GM12878 (cell line): Measurements from ENCODE around the gene CCDC63. TPM values are rescaled to one million over a fixed set of nuclear protein-coding genes. Genes with fewer than 3 reads are reported as not detected.

Source experiments
- BCL11A ChIP-seq: IDR thresholded peaks from 2 replicates; pipeline ENCODE4 v1.6.1; 2011; ENCODE audit warnings: low read depth, low read length
- CBFB ChIP-seq: IDR thresholded peaks from 2 replicates; pipeline ENCODE4 v1.6.1; 2016; ENCODE audit warnings: antibody characterized with exemption, low read depth
- CBX5 ChIP-seq: sonication (generic); IDR thresholded peaks from 2 replicates; pipeline ENCODE4 v1.6.1; 2016; ENCODE audit warnings: low read depth, moderate library complexity, mild to moderate bottlenecking, inconsistent platforms
- CHD4 ChIP-seq: fragments of 200-600 bp; sonication (generic); IDR thresholded peaks from 2 replicates; pipeline ENCODE4 v1.6.1; 2016; ENCODE audit warnings: mild to moderate bottlenecking
- CREM ChIP-seq: IDR thresholded peaks from 2 replicates; pipeline ENCODE4 v1.6.1; 2014; ENCODE audit warnings: antibody characterized with exemption, low read depth
- EGR1 ChIP-seq, 2 experiments: IDR thresholded peaks; 1 replicate in 1 of 2; 2 replicates in 1 of 2; pipeline ENCODE4 v1.6.1; 2011 to 2012; ENCODE audit warnings: low read depth in 2 of 2, low read length in 2 of 2, borderline replicate concordance in 1 of 2, mild to moderate bottlenecking in 1 of 2, moderate library complexity in 1 of 2
- ETV6 ChIP-seq, 2 experiments: fragments of 450-650 bp in 1 of 2; IDR thresholded peaks in 1 of 2; conservative IDR thresholded peaks in 1 of 2; 2 replicates each; pipeline ENCODE4 v1.6.1; 2014; ENCODE audit warnings: antibody characterized with exemption in 1 of 2, borderline replicate concordance in 1 of 2, low read depth in 1 of 2, mild to moderate bottlenecking in 1 of 2, moderate library complexity in 1 of 2
- FOXK2 ChIP-seq: fragments of 450-650 bp; IDR thresholded peaks from 2 replicates; pipeline ENCODE4 v1.6.1; 2017; ENCODE audit warnings: mild to moderate bottlenecking, moderate library complexity
- IRF4 ChIP-seq: IDR thresholded peaks from 2 replicates; pipeline ENCODE4 v1.6.1; 2011; ENCODE audit warnings: low read depth, low read length
- JUNB ChIP-seq: IDR thresholded peaks from 2 replicates; pipeline ENCODE4 v1.6.1; 2016; ENCODE audit warnings: antibody characterized with exemption, mild to moderate bottlenecking
- JUND ChIP-seq: IDR thresholded peaks from 2 replicates; pipeline ENCODE4 v1.6.1; 2012; ENCODE audit warnings: low read depth, mild to moderate bottlenecking, low read length, improper control_type of control experiment, moderate library complexity
- KDM1A ChIP-seq: fragments of 200-600 bp; sonication (generic); IDR thresholded peaks from 2 replicates; pipeline ENCODE4 v1.6.1; 2016; ENCODE audit warnings: borderline replicate concordance
- LARP7 ChIP-seq: fragments of 450-650 bp; IDR thresholded peaks from 2 replicates; pipeline ENCODE4 v1.6.1; 2017; ENCODE audit warnings: mild to moderate bottlenecking
- NFIC ChIP-seq: IDR thresholded peaks from 2 replicates; pipeline ENCODE4 v1.6.1; 2012; ENCODE audit warnings: low read depth, mild to moderate bottlenecking, inconsistent platforms, low read length, moderate library complexity
- PAX8 ChIP-seq: fragments of 450-650 bp; IDR thresholded peaks from 2 replicates; pipeline ENCODE4 v1.6.1; 2017; ENCODE audit warnings: mild to moderate bottlenecking, moderate library complexity
- POU2F2 ChIP-seq: IDR thresholded peaks from 3 replicates; pipeline ENCODE4 v1.6.1; 2011; ENCODE audit warnings: low read depth, mild to moderate bottlenecking, low read length, borderline replicate concordance
- RB1 ChIP-seq: fragments of 450-650 bp; formaldehyde crosslinking; IDR thresholded peaks from 2 replicates; pipeline ENCODE4 v1.6.1; 2017; ENCODE audit warnings: mild to moderate bottlenecking, borderline replicate concordance
- RELA ChIP-seq: fragments of 450-650 bp; IDR thresholded peaks from 2 replicates; pipeline ENCODE4 v1.8.0; 2014; ENCODE audit warnings: borderline replicate concordance; ENCODE audit not compliant: partially characterized antibody
- SUZ12 ChIP-seq: fragments of 200-600 bp; sonication (generic); IDR thresholded peaks from one replicate; pipeline ENCODE4 v1.6.1; 2018; ENCODE audit warnings: antibody characterized with exemption, mild to moderate bottlenecking; ENCODE audit not compliant: unreplicated experiment
- ZBTB11 ChIP-seq: fragments of 450-650 bp; formaldehyde crosslinking; IDR thresholded peaks from 2 replicates; pipeline ENCODE4 v1.5.0; 2022; ENCODE audit warnings: mild to moderate bottlenecking, missing genetic modification characterization
- polyA plus RNA-seq, 11 experiments: library from polyadenylated mRNA; depleted of rRNA in 4 of 11; unstranded in 6 of 11; stranded (reverse) in 5 of 11; fragments of >200 nt; fragmentation: Nextera tagmentation in 4 of 11; fragmentation: Illumina TruSeq in 1 of 11; extraction: Ambion mirVana in 4 of 11; extraction: Trizol in 1 of 11; gene quantifications; 1 replicate in 1 of 11; 2 replicates in 10 of 11; pipeline versions ENCODE4 v1.2.1 to v1.2.3, GENCODE V29; 2011 to 2016; ENCODE audit warnings: inconsistent platforms in 2 of 11, missing spikeins in 2 of 11, low read depth in 1 of 11
- total RNA-seq, 4 experiments: library from RNA; depleted of rRNA in 3 of 4; stranded (reverse); fragments of >200 nt in 3 of 4; fragmentation: Illumina TruSeq in 1 of 4; extraction: Trizol in 1 of 4; gene quantifications; 2 replicates each; pipeline versions ENCODE4 v1.2.1 to v1.2.3, GENCODE V29; 2013 to 2021
- TF ChIP-seq, protein P1 (sequence below): IDR thresholded peaks from 2 replicates; pipeline ENCODE4 v1.6.1; 2011; ENCODE audit warnings: borderline replicate concordance, low read depth, mild to moderate bottlenecking, moderate library complexity, low read length; ENCODE audit not compliant: insufficient read depth, poor library complexity, severe bottlenecking
- TF ChIP-seq, protein P2 (sequence below): IDR thresholded peaks from 2 replicates; pipeline ENCODE4 v1.6.1; 2012; ENCODE audit warnings: mild to moderate bottlenecking, low read depth, low read length

Gene CCDC63
- total and polyA plus RNA-seq, 10 of the 15 experiments (the other 5 are each of a cell fraction or from before 2014, with no cell fraction given), result not detected

GRCh38 chr12:110826592-110827200 is 20.1 kb upstream of the CCDC63 start (continued):
- TF ChIP-seq RELA (peak; percentile 50), POU2F2 (peak; percentile 80; the same call in 1 of the 3 replicates), SUZ12 (no peak), ZBTB11 (CRISPR knock-in tag) (no peak), KDM1A (no peak), IRF4 (peak; percentile 85), CBX5 (0 out of 2 replicates have a peak, but pooled peaks have one; percentile 31), LARP7 (peak; percentile 72), NFIC (no peak), JUND (no peak), RB1 (peak; percentile 75; the same call in 1 of the 2 replicates), PAX8 (no peak), CBFB (no peak), CHD4 (no peak), EGR1 (IDR thresholded peaks at IDR 0.05; ENCODE audit: borderline replicate concordance in 1 of 2, low read depth in 2 of 2, low read length in 2 of 2) (no peak), JUNB (no peak), FOXK2 (no peak), BCL11A (no peak), CREM (peak; percentile 32; the same call in 1 of the 2 replicates), ETV6 (conservative IDR thresholded peaks at IDR 0.05 in 1 of 2, IDR thresholded peaks at IDR 0.05 in 1 of 2; ENCODE audit: borderline replicate concordance in 1 of 2, low read depth in 1 of 2) (no peak)
- TF ChIP-seq, protein P1, sequence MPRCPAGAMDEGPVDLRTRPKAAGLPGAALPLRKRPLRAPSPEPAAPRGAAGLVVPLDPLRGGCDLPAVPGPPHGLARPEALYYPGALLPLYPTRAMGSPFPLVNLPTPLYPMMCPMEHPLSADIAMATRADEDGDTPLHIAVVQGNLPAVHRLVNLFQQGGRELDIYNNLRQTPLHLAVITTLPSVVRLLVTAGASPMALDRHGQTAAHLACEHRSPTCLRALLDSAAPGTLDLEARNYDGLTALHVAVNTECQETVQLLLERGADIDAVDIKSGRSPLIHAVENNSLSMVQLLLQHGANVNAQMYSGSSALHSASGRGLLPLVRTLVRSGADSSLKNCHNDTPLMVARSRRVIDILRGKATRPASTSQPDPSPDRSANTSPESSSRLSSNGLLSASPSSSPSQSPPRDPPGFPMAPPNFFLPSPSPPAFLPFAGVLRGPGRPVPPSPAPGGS, result no peak
- TF ChIP-seq, protein P2, sequence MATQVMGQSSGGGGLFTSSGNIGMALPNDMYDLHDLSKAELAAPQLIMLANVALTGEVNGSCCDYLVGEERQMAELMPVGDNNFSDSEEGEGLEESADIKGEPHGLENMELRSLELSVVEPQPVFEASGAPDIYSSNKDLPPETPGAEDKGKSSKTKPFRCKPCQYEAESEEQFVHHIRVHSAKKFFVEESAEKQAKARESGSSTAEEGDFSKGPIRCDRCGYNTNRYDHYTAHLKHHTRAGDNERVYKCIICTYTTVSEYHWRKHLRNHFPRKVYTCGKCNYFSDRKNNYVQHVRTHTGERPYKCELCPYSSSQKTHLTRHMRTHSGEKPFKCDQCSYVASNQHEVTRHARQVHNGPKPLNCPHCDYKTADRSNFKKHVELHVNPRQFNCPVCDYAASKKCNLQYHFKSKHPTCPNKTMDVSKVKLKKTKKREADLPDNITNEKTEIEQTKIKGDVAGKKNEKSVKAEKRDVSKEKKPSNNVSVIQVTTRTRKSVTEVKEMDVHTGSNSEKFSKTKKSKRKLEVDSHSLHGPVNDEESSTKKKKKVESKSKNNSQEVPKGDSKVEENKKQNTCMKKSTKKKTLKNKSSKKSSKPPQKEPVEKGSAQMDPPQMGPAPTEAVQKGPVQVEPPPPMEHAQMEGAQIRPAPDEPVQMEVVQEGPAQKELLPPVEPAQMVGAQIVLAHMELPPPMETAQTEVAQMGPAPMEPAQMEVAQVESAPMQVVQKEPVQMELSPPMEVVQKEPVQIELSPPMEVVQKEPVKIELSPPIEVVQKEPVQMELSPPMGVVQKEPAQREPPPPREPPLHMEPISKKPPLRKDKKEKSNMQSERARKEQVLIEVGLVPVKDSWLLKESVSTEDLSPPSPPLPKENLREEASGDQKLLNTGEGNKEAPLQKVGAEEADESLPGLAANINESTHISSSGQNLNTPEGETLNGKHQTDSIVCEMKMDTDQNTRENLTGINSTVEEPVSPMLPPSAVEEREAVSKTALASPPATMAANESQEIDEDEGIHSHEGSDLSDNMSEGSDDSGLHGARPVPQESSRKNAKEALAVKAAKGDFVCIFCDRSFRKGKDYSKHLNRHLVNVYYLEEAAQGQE, result no peak
